HepG2 (cell line): Measurements from ENCODE around the gene PIP5KL1. TPM values are rescaled to one million over a fixed set of nuclear protein-coding genes. Genes with fewer than 3 reads are reported as not detected.
A peak's percentile ranks its signal among the peaks of the same experiment; 100 is the strongest.

ENCODE experiments used
- ATAC-seq: fragments of 200-7000 bp; cut with Tn5 transposase; 3 replicates; pipeline ENCODE4 v1.9.1; 2020; ENCODE audit warnings: mild to moderate bottlenecking, moderate library complexity
- BruUV-seq: library from RNA; stranded (reverse); fragments of 400-500 nt; replicated peaks from 2 replicates; lab custom pipeline; 2021; lab: Mats Ljungman, UMichigan
- CTCF ChIA-PET: fragments of 300-600 bp; formaldehyde crosslinking; extraction: SDS; loops from one replicate; lab custom pipeline; 2021; ENCODE audit warnings: low total read pairs, inconsistent platforms, low intra/inter-chr PET ratio; lab: Yijun Ruan, JAX
- POLR2A ChIA-PET: fragments of 350-600 bp; sonication (Branson Sonifier 250); formaldehyde crosslinking; loops from one replicate; lab custom pipeline; 2020; ENCODE audit warnings: antibody characterized with exemption, inconsistent platforms; lab: Yijun Ruan, JAX
- DNase-seq: peaks from one replicate; pipeline ENCODE4 v3.0.0-alpha.2; 2015; ENCODE audit warnings: low spot score
- FAIRE-seq: peaks from 3 replicates; lab custom pipeline; 2011; peaks lifted over from hg19 to GRCh38; lab: Jason Lieb, UNC
- H2AFZ ChIP-seq: one replicate; pipeline ENCODE4 v1.6.1; 2011; ENCODE audit warnings: low read length, inconsistent platforms
- H3K27ac ChIP-seq: fragments of 300-600 bp; 3 replicates; pipeline ENCODE4 v1.8.0; 2011; ENCODE audit warnings: mixed run types, mild to moderate bottlenecking, mixed read lengths, low read length, inconsistent platforms; ENCODE audit not compliant: insufficient read depth; ENCODE audit errors: extremely low read length
- H3K27me3 ChIP-seq, 2 experiments: fragments of 200-600 bp in 1 of 2; 2 replicates in 1 of 2; 3 replicates in 1 of 2; pipeline versions ENCODE4 v1.6.0 to v1.8.0; 2011; ENCODE audit warnings: low read length in 2 of 2, mild to moderate bottlenecking in 2 of 2, moderate library complexity in 2 of 2, inconsistent platforms in 1 of 2; ENCODE audit not compliant: insufficient read depth in 2 of 2, control insufficient read depth in 1 of 2
- H3K36me3 ChIP-seq, 2 experiments: fragments of 200-600 bp in 1 of 2; replicated peaks in 1 of 2; 2 replicates in 1 of 2; 3 replicates in 1 of 2; pipeline versions ENCODE4 v1.5.1 to v1.8.0; 2011; ENCODE audit warnings: low read length in 2 of 2, inconsistent platforms in 1 of 2; ENCODE audit not compliant: insufficient read depth in 2 of 2, control insufficient read depth in 1 of 2
- H3K4me1 ChIP-seq: 2 replicates; pipeline ENCODE4 v1.5.1; 2012; ENCODE audit warnings: low read length, inconsistent platforms; ENCODE audit not compliant: insufficient read depth
- H3K4me2 ChIP-seq: 2 replicates; pipeline ENCODE4 v1.6.0; 2011; ENCODE audit warnings: low read depth, low read length, inconsistent platforms
- H3K4me3 ChIP-seq, 3 experiments: fragments of 200-600 bp in 1 of 3; sonication (generic), shearing (Covaris generic) in 1 of 3; replicated peaks in 1 of 3; 2 replicates each; pipeline ENCODE4 v1.5.1; 2011 to 2016; ENCODE audit warnings: low read length in 3 of 3, inconsistent platforms in 2 of 3, low read depth in 2 of 3, mild to moderate bottlenecking in 2 of 3, control low read depth in 1 of 3, mixed read lengths in 1 of 3; ENCODE audit not compliant: insufficient read depth in 1 of 3
- H3K79me2 ChIP-seq: one replicate; pipeline ENCODE4 v1.6.1; 2011; ENCODE audit warnings: low read length, inconsistent platforms; ENCODE audit not compliant: insufficient read depth
- H3K9ac ChIP-seq: 2 replicates; pipeline ENCODE4 v1.6.0; 2011; ENCODE audit warnings: mild to moderate bottlenecking, low read depth, low read length, inconsistent platforms; ENCODE audit not compliant: insufficient read depth
- H3K9me3 ChIP-seq: 2 replicates; pipeline ENCODE4 v1.5.1; 2012; ENCODE audit warnings: mild to moderate bottlenecking, low read length
- H4K20me1 ChIP-seq: 2 replicates; pipeline ENCODE4 v1.6.0; 2011; ENCODE audit warnings: inconsistent platforms, mild to moderate bottlenecking, low read length, moderate library complexity; ENCODE audit not compliant: insufficient read depth
- AHR ChIP-seq: IDR thresholded peaks from 2 replicates; pipeline ENCODE4 v1.6.1; 2018; ENCODE audit warnings: missing genetic modification reagents, missing compliant biosample characterization
- ESRRA ChIP-seq: sonication (generic); formaldehyde crosslinking; IDR thresholded peaks from 2 replicates; pipeline ENCODE4 v1.5.1; 2020; ENCODE audit warnings: mild to moderate bottlenecking, low read depth, missing genetic modification reagents
- HMGA1 ChIP-seq: sonication (generic); formaldehyde crosslinking; conservative IDR thresholded peaks from 2 replicates; pipeline ENCODE4 v1.4.0; 2020; ENCODE audit warnings: missing genetic modification reagents
- HOXA5 ChIP-seq: sonication (generic); formaldehyde crosslinking; IDR thresholded peaks from 2 replicates; pipeline ENCODE4 v1.4.0; 2020; ENCODE audit warnings: missing genetic modification reagents
- NFKB2 ChIP-seq: sonication (generic); formaldehyde crosslinking; IDR thresholded peaks from 2 replicates; pipeline ENCODE4 v1.4.0; 2020; ENCODE audit warnings: missing genetic modification reagents, borderline replicate concordance
- NR2F6 ChIP-seq, 2 experiments: IDR thresholded peaks; 2 replicates each; pipeline ENCODE4 v1.6.1; 2016; ENCODE audit warnings: antibody characterized with exemption in 1 of 2, mild to moderate bottlenecking in 1 of 2
- PLRG1 ChIP-seq: fragments of 450-650 bp; conservative IDR thresholded peaks from 2 replicates; pipeline ENCODE4 v1.6.1; 2016
- SMARCE1 ChIP-seq: fragments of 450-650 bp; IDR thresholded peaks from 2 replicates; pipeline ENCODE4 v1.6.1; 2017; ENCODE audit warnings: borderline replicate concordance
- TCF7 ChIP-seq: sonication (generic); IDR thresholded peaks from 2 replicates; pipeline ENCODE4 v1.6.1; 2016; ENCODE audit warnings: antibody characterized with exemption, low read depth
- ZKSCAN1 ChIP-seq: fragments of 150-350 bp; IDR thresholded peaks from 2 replicates; pipeline ENCODE4 v1.6.1; 2014; ENCODE audit warnings: low read length
- ZNF333 ChIP-seq: sonication (generic); formaldehyde crosslinking; IDR thresholded peaks from 2 replicates; pipeline ENCODE4 v1.4.0; 2020; ENCODE audit warnings: mild to moderate bottlenecking, missing genetic modification reagents, borderline replicate concordance
- ZNF629 ChIP-seq: sonication (generic); formaldehyde crosslinking; conservative IDR thresholded peaks from 2 replicates; pipeline ENCODE4 v1.5.0; 2020; ENCODE audit warnings: missing genetic modification reagents
- ZNF678 ChIP-seq: sonication (generic); formaldehyde crosslinking; IDR thresholded peaks from 2 replicates; pipeline ENCODE4 v1.4.0; 2020; ENCODE audit warnings: mild to moderate bottlenecking, missing genetic modification reagents
- WGBS: methylation state at CpG from one replicate; pipeline ENCODE4 v1.1.6; 2017; ENCODE audit warnings: low lambda C conversion rate; 5-methylcytosine and 5-hydroxymethylcytosine counted together
- in situ Hi-C: cut with HindIII; loops from 2 replicates; pipeline ENCODE4 v1.10.0; 2017; ENCODE audit warnings: low pct_unique_long_range_greater_than_20kb; ENCODE audit not compliant: extremely low pct_ligation_motif_present
- intact Hi-C: fragments of 100-400 bp; cut with micrococcal nuclease; formaldehyde crosslinking; loops from one replicate; pipeline ENCODE4 v1.10.0; 2022; ENCODE audit not compliant: unreplicated experiment
- polyA plus RNA-seq, 8 experiments: library from polyadenylated mRNA; depleted of rRNA in 3 of 8; stranded (reverse) in 7 of 8; unstranded in 1 of 8; fragments of >200 nt; fragmentation: Illumina TruSeq in 4 of 8; extraction: Trizol in 4 of 8; gene quantifications; 2 replicates each; pipeline versions ENCODE4 v1.2.1 to v1.2.3, GENCODE V29; 2011 to 2016; ENCODE audit warnings: low read depth in 4 of 8, missing spikeins in 1 of 8, mixed read lengths in 1 of 8; ENCODE audit not compliant: insufficient read depth in 1 of 8
- total RNA-seq, 5 experiments: library from RNA; depleted of rRNA; stranded (reverse); fragments of >200 nt; fragmentation: Illumina TruSeq; extraction: Trizol; gene quantifications; 2 replicates each; pipeline ENCODE4 v1.2.3, GENCODE V29; 2016; ENCODE audit warnings: low read depth in 1 of 5
- TF ChIP-seq, protein P1 (sequence below): sonication (generic); formaldehyde crosslinking; IDR thresholded peaks from 2 replicates; pipeline ENCODE4 v1.4.0; 2020; ENCODE audit warnings: missing genetic modification reagents, mild to moderate bottlenecking, borderline replicate concordance
- TF ChIP-seq, protein P2 (sequence below): sonication (generic); formaldehyde crosslinking; IDR thresholded peaks from 2 replicates; pipeline ENCODE4 v1.5.1; 2020; ENCODE audit warnings: mild to moderate bottlenecking, missing genetic modification reagents, moderate library complexity
- TF ChIP-seq, protein P3 (sequence below): sonication (generic); formaldehyde crosslinking; IDR thresholded peaks from 2 replicates; pipeline ENCODE4 v1.8.0; 2022; ENCODE audit warnings: missing genetic modification reagents, mild to moderate bottlenecking, inconsistent platforms, borderline replicate concordance

PIP5KL1 gene
- total and polyA plus RNA-seq, 2 of the 13 experiments (the other 11 are each of a cell fraction or from before 2014, with no cell fraction given) = 0.20 to 0.49 TPM

DNA sequence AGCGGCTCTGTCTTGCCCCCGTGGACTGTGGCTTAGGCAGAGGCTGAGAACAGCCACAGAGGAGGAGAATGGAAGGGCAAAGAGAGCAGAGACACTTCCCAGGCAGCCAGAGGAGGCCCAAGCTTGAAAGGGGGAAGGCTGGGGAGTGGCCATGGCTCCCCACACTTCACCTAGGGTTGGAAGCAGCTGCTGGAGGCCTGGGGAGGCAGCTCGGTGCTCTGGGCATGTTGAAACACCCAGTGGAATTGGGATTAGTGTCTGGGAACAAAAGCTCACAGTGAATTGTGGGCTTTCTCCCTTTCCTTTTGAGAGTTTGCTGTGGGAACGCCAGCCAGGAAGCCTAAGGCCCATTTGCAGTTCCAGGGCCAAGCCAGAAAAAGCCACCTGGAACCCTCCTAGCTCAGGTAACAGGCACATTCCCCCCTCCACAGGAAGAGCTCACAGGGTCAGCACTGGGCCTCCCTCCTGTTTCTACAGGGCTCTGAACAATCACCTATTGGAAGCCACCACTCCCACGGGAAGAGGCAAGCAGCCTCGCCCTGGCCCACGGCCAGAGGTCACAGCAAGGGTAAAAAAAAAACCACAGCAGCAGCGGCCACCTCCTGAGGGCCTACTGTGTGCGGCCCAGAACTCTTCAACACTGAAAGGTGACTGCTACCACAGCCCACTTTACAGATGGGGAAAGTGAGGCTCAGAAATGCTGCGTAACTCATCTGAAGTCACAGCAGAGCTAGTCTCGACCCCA is 30.0 kb upstream of the PIP5KL1 start:
- Histone ChIP-seq H3K79me2 (peaks cover 86% of the 10 kb centered on the region), H3K27me3 (no peaks in the 10 kb centered on the region), H4K20me1 (0 out of 2 replicates have a peak, but pooled peaks cover 3% of the 10 kb centered on the region), H3K4me1 (peaks cover 50% of the 10 kb centered on the region), H3K9me3 (no peaks in the 10 kb centered on the region), H3K36me3 (peaks cover 0 to 9% of the 10 kb centered on the region in 2 experiments; a peak in 3 of 5 replicates), H3K4me2 (no peak overlapping the region), H3K9ac (peak overlapping the region; percentile 41; the same call in 1 of the 2 replicates), H2AFZ (no peak overlapping the region), H3K27ac (peak overlapping the region; percentile 33), H3K4me3 (no peak overlapping the region)
- intact Hi-C loops = no loop called here
- DNase-seq (no peak), ATAC-seq (no peak), FAIRE-seq (no peak)
- POLR2A ChIA-PET = interaction anchor here (0.9 to 1.4 kb wide), 2 partner anchors 9 to 10 kb away, joined by 3 to 5 read pairs; no protein-coding TSS in a partner anchor
- in situ Hi-C loops = no loop called here
- CTCF ChIA-PET = no interaction called here
- WGBS = 62% methylated on average over 9 of the region's 11 CpGs
- BruUV-seq = no TSS peak
- TF ChIP-seq HOXA5 (CRISPR knock-in tag) (no peak), ZNF678 (CRISPR knock-in tag) (no peak), NFKB2 (CRISPR knock-in tag) (no peak), ZNF333 (CRISPR knock-in tag) (no peak), NR2F6 (IDR thresholded peaks at IDR 0.05) (0 out of 2 replicates have a peak, but pooled peaks have one; percentile 11), NR2F6 (CRISPR knock-in tag; IDR thresholded peaks at IDR 0.05) (peak; percentile 34; the same call in 1 of the 2 replicates), TCF7 (no peak), ZKSCAN1 (peak; percentile 84), SMARCE1 (no peak), ESRRA (peak; percentile 43; the same call in 1 of the 2 replicates), ZNF629 (CRISPR knock-in tag) (peak; percentile 87), AHR (CRISPR knock-in tag) (no peak), HMGA1 (CRISPR knock-in tag) (no peak), PLRG1 (no peak)
- TF ChIP-seq, protein P1, sequence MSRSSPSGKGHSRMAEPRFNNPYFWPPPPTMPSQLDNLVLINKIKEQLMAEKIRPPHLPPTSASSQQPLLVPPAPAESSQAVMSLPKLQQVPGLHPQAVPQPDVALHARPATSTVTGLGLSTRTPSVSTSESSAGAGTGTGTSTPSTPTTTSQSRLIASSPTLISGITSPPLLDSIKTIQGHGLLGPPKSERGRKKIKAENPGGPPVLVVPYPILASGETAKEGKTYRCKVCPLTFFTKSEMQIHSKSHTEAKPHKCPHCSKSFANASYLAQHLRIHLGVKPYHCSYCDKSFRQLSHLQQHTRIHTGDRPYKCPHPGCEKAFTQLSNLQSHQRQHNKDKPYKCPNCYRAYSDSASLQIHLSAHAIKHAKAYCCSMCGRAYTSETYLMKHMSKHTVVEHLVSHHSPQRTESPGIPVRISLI (CRISPR knock-in tag) = peak; percentile 47; the same call in 1 of the 2 replicates
- TF ChIP-seq, protein P2, sequence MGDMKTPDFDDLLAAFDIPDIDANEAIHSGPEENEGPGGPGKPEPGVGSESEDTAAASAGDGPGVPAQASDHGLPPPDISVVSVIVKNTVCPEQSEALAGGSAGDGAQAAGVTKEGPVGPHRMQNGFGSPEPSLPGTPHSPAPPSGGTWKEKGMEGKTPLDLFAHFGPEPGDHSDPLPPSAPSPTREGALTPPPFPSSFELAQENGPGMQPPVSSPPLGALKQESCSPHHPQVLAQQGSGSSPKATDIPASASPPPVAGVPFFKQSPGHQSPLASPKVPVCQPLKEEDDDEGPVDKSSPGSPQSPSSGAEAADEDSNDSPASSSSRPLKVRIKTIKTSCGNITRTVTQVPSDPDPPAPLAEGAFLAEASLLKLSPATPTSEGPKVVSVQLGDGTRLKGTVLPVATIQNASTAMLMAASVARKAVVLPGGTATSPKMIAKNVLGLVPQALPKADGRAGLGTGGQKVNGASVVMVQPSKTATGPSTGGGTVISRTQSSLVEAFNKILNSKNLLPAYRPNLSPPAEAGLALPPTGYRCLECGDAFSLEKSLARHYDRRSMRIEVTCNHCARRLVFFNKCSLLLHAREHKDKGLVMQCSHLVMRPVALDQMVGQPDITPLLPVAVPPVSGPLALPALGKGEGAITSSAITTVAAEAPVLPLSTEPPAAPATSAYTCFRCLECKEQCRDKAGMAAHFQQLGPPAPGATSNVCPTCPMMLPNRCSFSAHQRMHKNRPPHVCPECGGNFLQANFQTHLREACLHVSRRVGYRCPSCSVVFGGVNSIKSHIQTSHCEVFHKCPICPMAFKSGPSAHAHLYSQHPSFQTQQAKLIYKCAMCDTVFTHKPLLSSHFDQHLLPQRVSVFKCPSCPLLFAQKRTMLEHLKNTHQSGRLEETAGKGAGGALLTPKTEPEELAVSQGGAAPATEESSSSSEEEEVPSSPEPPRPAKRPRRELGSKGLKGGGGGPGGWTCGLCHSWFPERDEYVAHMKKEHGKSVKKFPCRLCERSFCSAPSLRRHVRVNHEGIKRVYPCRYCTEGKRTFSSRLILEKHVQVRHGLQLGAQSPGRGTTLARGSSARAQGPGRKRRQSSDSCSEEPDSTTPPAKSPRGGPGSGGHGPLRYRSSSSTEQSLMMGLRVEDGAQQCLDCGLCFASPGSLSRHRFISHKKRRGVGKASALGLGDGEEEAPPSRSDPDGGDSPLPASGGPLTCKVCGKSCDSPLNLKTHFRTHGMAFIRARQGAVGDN (CRISPR knock-in tag) = peak; percentile 34
- TF ChIP-seq, protein P3, sequence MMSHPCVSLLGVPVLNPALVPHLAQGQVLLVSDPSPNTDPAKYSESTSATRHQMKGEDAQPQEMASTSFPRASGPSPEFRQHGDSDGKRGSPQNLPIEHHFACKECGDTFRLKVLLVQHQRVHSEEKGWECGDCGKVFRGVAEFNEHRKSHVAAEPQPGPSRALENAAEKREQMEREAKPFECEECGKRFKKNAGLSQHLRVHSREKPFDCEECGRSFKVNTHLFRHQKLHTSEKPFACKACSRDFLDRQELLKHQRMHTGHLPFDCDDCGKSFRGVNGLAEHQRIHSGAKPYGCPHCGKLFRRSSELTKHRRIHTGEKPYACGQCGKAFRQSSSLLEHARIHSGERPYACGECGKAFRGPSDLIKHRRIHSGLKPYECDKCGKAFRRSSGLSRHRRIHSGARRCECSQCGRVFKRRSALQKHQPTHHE = no peak
